Sigmoid colon (tissue), 4 donors: ENCODE measurements around the gene MRPL11.

Source experiments
- CTCF ChIP-seq, 4 experiments: fragments of 450-650 bp in 3 of 4; fragments of 200-600 bp in 1 of 4; IDR thresholded peaks; one replicate each; pipeline ENCODE4 v1.5.1; 2016 to 2019; ENCODE audit warnings: antibody characterized with exemption in 4 of 4, mild to moderate bottlenecking in 3 of 4, moderate library complexity in 2 of 4
- POLR2AphosphoS5 ChIP-seq, 4 donors: sonication (generic); formaldehyde crosslinking; IDR thresholded peaks; one replicate each; pipeline ENCODE4 v1.6.1; 2017; ENCODE audit warnings: antibody characterized with exemption in 4 of 4

- TF ChIP-seq CTCF (IDR thresholded peaks at IDR 0.05): peak; percentile 12 to 59 (median 47)
- TF ChIP-seq POLR2AphosphoS5 (IDR thresholded peaks at IDR 0.05): no peak
These were observed 49.8 kb downstream of the MRPL11 start for GRCh38 chr11:66388780-66389386.
